IPS-18c (cell line): ENCODE data around the gene ASIC4.

ENCODE experiments used
- H3K4me3 ChIP-seq: 2 replicates; pipeline ENCODE4 v1.7.0; 2013; ENCODE audit warnings: low read depth, mild to moderate bottlenecking, low read length, moderate library complexity; ENCODE audit not compliant: insufficient read depth
- H3K9me3 ChIP-seq: one replicate; pipeline ENCODE4 v1.6.1; 2013; ENCODE audit warnings: mild to moderate bottlenecking, low read length, moderate library complexity; ENCODE audit not compliant: control insufficient read depth, insufficient read depth

Gene ASIC4

GRCh38 chr2:219521066-219521880, 7.0 kb downstream of the ASIC4 start:
- Histone ChIP-seq H3K4me3 (no peak overlapping the region), H3K9me3 (no peaks in the 10 kb centered on the region)

GRCh38 chr2:219522111-219523030, 8.1 kb downstream of the ASIC4 start:
- Histone ChIP-seq H3K4me3 (peak overlapping the region; percentile 50), H3K9me3 (no peaks in the 10 kb centered on the region)

GRCh38 chr2:219523031-219523671, 8.9 kb downstream of the ASIC4 start:
- peak overlapping the region; percentile 50 for H3K4me3 ChIP-seq
- H3K9me3 ChIP-seq, result no peaks in the 10 kb centered on the region

- peaks cover 2% of the 10 kb centered on the region for H3K9me3 ChIP-seq
- H3K4me3 ChIP-seq, result no peak overlapping the region
Observed at GRCh38 chr2:219524817-219525216, 10.5 kb downstream of the ASIC4 start.

- Histone ChIP-seq H3K9me3 (peaks cover 2% of the 10 kb centered on the region), H3K4me3 (no peak overlapping the region)
Observed at GRCh38 chr2:219525533-219526232, 11.4 kb downstream of the ASIC4 start.

GRCh38 chr2:219526320-219527075, 12.2 kb downstream of the ASIC4 start:
- H3K4me3 ChIP-seq, result no peak overlapping the region
- peaks cover 2% of the 10 kb centered on the region for H3K9me3 ChIP-seq

GRCh38 chr2:219527076-219527394, 12.8 kb downstream of the ASIC4 start:
- no peak overlapping the region for H3K4me3 ChIP-seq
- H3K9me3 ChIP-seq, result peaks cover 2% of the 10 kb centered on the region

- H3K9me3 ChIP-seq, result peaks cover 2% of the 10 kb centered on the region
- no peak overlapping the region for H3K4me3 ChIP-seq
Observed at GRCh38 chr2:219527472-219527871, 13.2 kb downstream of the ASIC4 start.

GRCh38 chr2:219530048-219530963, 16.0 kb downstream of the ASIC4 start:
- peak overlapping the region; percentile 40; the same call in 1 of the 2 replicates for H3K4me3 ChIP-seq

GRCh38 chr2:219531639-219532377, 17.5 kb downstream of the ASIC4 start:
- Histone ChIP-seq H3K4me3 (no peak overlapping the region), H3K9me3 (peaks cover 2% of the 10 kb centered on the region)

More at GRCh38 chr2:219530048-219530963, 16.0 kb downstream of the ASIC4 start:
- H3K9me3 ChIP-seq, result peaks cover 2% of the 10 kb centered on the region

GRCh38 chr2:219532378-219532649, 18.0 kb downstream of the ASIC4 start:
- Histone ChIP-seq H3K9me3 (peaks cover 2% of the 10 kb centered on the region), H3K4me3 (no peak overlapping the region)

GRCh38 chr2:219533930-219534661, 19.8 kb downstream of the ASIC4 start:
- peaks cover 2% of the 10 kb centered on the region for H3K9me3 ChIP-seq
- no peak overlapping the region for H3K4me3 ChIP-seq

GRCh38 chr2:219536425-219536824, 22.1 kb downstream of the ASIC4 start:
- no peak overlapping the region for H3K4me3 ChIP-seq
- H3K9me3 ChIP-seq, result no peaks in the 10 kb centered on the region

GRCh38 chr2:219536967-219537366, 22.7 kb downstream of the ASIC4 start:
- Histone ChIP-seq H3K4me3 (no peak overlapping the region), H3K9me3 (no peaks in the 10 kb centered on the region)
